Memory B cell (primary cell): Measurements from ENCODE around the gene TM7SF2.

Experiments
- ATAC-seq: fragments of 150-1000 bp; cut with Tn5 transposase; 2 replicates; pipeline ENCODE4 v1.10.0; 2021; ENCODE audit warnings: low read depth, mild to moderate bottlenecking, moderate library complexity
- DNase-seq, 2 donors: peaks; one replicate each; pipeline ENCODE4 v3.0.0; 2022; ENCODE audit warnings: low spot score in 2 of 2
- H3K27ac Mint-ChIP-seq: one replicate; pipeline ENCODE4 v1.8.0; 2022; ENCODE audit warnings: mild to moderate bottlenecking, moderate library complexity, mixed read lengths
- H3K27me3 Mint-ChIP-seq: one replicate; pipeline ENCODE4 v1.8.0; 2022; ENCODE audit warnings: mixed read lengths
- H3K36me3 Mint-ChIP-seq: one replicate; pipeline ENCODE4 v1.8.0; 2022; ENCODE audit warnings: mild to moderate bottlenecking, mixed read lengths
- H3K4me1 Mint-ChIP-seq: one replicate; pipeline ENCODE4 v1.8.0; 2022; ENCODE audit warnings: mixed read lengths
- H3K4me3 Mint-ChIP-seq: one replicate; pipeline ENCODE4 v1.8.0; 2022; ENCODE audit warnings: mild to moderate bottlenecking, moderate library complexity, mixed read lengths
- H3K9me3 Mint-ChIP-seq: one replicate; pipeline ENCODE4 v1.8.0; 2022; ENCODE audit warnings: mixed read lengths

TM7SF2 gene

GRCh38 chr11:65156926-65157325 is 45.3 kb downstream of the TM7SF2 start:
- H3K27ac Mint-ChIP-seq: no peak overlapping the region
- DNase-seq: no peak
- no peaks in the 10 kb centered on the region for H3K9me3 Mint-ChIP-seq

DNA sequence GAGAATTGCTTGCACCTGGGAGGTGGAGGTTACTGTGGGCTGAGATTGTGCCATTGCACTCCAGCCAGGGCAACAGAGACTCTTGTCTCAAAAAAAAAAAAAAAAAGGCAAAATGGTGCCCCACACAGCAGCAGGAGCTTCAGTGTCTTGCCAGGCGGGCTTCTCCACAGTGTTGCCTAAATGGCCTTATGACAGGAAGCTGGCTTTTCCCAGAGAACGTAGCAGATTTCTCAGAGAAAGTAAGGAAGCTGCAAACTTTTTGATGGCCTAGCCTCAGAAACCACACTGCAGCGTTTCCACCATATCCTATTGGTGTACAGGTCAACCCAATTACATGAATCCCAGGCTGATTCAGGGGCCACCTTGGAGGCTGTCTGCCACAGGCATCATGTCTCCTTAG is 45.7 kb downstream of the TM7SF2 start:
- H3K4me3 Mint-ChIP-seq: no peak overlapping the region
- no peaks in the 10 kb centered on the region for H3K36me3 Mint-ChIP-seq
- H3K9me3 Mint-ChIP-seq: no peaks in the 10 kb centered on the region
- no peak overlapping the region for H3K27ac Mint-ChIP-seq
- no peaks in the 10 kb centered on the region for H3K27me3 Mint-ChIP-seq
- peaks cover 3% of the 10 kb centered on the region for H3K4me1 Mint-ChIP-seq
- ATAC-seq (no peak), DNase-seq (no peak)

More at GRCh38 chr11:65156926-65157325, 45.3 kb downstream of the TM7SF2 start:
- Mint-ChIP-seq H3K4me1 (peaks cover 5% of the 10 kb centered on the region), H3K4me3 (no peak overlapping the region), H3K36me3 (no peaks in the 10 kb centered on the region), H3K27me3 (no peaks in the 10 kb centered on the region)
- no peak for ATAC-seq

- no peaks in the 10 kb centered on the region for H3K27me3 Mint-ChIP-seq
- H3K4me1 Mint-ChIP-seq: peaks cover 3% of the 10 kb centered on the region
- ATAC-seq (peak; percentile 66), DNase-seq (no peak)
- no peak overlapping the region for H3K27ac Mint-ChIP-seq
- H3K9me3 Mint-ChIP-seq: no peaks in the 10 kb centered on the region
- H3K4me3 Mint-ChIP-seq: no peak overlapping the region
- H3K36me3 Mint-ChIP-seq: no peaks in the 10 kb centered on the region
These were observed 47.3 kb downstream of the TM7SF2 start for GRCh38 chr11:65159012-65159411.

DNA sequence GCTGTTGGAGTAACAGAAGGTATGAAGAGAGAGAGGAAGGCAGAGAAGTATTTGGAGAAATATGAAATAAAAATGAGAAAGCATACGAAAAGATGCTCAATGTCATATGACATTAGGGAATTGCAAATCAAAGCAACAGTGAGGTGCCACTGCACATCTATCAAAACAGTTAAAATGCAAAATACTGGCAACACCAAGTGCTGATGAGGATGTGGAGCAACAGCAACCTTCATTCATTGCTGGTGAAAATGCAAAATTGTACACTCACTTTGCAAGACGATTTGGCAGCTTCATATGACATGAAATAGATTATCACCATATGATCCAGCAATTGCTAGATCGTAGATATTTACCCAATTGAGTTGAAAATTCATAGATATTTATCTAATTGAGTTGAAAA is 49.0 kb downstream of the TM7SF2 start:
- Mint-ChIP-seq H3K27me3 (no peaks in the 10 kb centered on the region), H3K9me3 (no peaks in the 10 kb centered on the region), H3K27ac (no peak overlapping the region), H3K36me3 (no peaks in the 10 kb centered on the region), H3K4me1 (peaks cover 3% of the 10 kb centered on the region), H3K4me3 (no peak overlapping the region)
- no peak for DNase-seq
- no peak for ATAC-seq

GRCh38 chr11:65163684-65164083 is 52.0 kb downstream of the TM7SF2 start:
- Mint-ChIP-seq H3K27ac (no peak overlapping the region), H3K27me3 (no peaks in the 10 kb centered on the region), H3K9me3 (no peaks in the 10 kb centered on the region), H3K4me1 (peaks cover 6% of the 10 kb centered on the region), H3K36me3 (no peaks in the 10 kb centered on the region), H3K4me3 (no peak overlapping the region)
- ATAC-seq (no peak), DNase-seq (no peak)
